Activated gamma-delta T cell (primary cell): Measurements from ENCODE around the gene RSRC1.

Experiments
- DNase-seq: peaks from one replicate; lab custom pipeline; 2025; lab: John Stamatoyannopoulos, UW

Gene RSRC1

GRCh38 chr3:158127250-158128219 lies 17.6 kb downstream of the RSRC1 start:
- DNase-seq = no peak

- DNase-seq = no peak
Measured at GRCh38 chr3:158128755-158129154, 18.9 kb downstream of the RSRC1 start.

GRCh38 chr3:158134363-158134762 lies 24.5 kb downstream of the RSRC1 start:
- DNase-seq = no peak

GRCh38 chr3:158140396-158140795 lies 30.5 kb downstream of the RSRC1 start:
- DNase-seq = no peak

GRCh38 chr3:158148218-158148617 lies 38.3 kb downstream of the RSRC1 start:
- no peak for DNase-seq

- no peak for DNase-seq
Measured at GRCh38 chr3:158152186-158152585, 42.3 kb downstream of the RSRC1 start.

- no peak for DNase-seq
Measured at GRCh38 chr3:158158969-158159368, 49.1 kb downstream of the RSRC1 start.

- DNase-seq = no peak
Measured at GRCh38 chr3:158159714-158160113, 49.8 kb downstream of the RSRC1 start.

GRCh38 chr3:158160958-158161357 lies 51.1 kb downstream of the RSRC1 start:
- DNase-seq = no peak

- no peak for DNase-seq
Measured at GRCh38 chr3:158165141-158165655, 55.3 kb downstream of the RSRC1 start.

GRCh38 chr3:158165730-158166129 lies 55.8 kb downstream of the RSRC1 start:
- no peak for DNase-seq

- DNase-seq = no peak
Measured at GRCh38 chr3:158166223-158166622, 56.3 kb downstream of the RSRC1 start.

- DNase-seq = no peak
Measured at GRCh38 chr3:158167737-158168557, 58.1 kb downstream of the RSRC1 start.

GRCh38 chr3:158169091-158169491 lies 59.2 kb downstream of the RSRC1 start:
- no peak for DNase-seq

GRCh38 chr3:158181096-158181495 lies 71.2 kb downstream of the RSRC1 start:
- DNase-seq = no peak

GRCh38 chr3:158185711-158186110 lies 75.8 kb downstream of the RSRC1 start:
- DNase-seq = no peak

GRCh38 chr3:158200955-158201354 lies 91.1 kb downstream of the RSRC1 start:
- no peak for DNase-seq

GRCh38 chr3:158205324-158205723 lies 95.4 kb downstream of the RSRC1 start:
- DNase-seq = no peak

- DNase-seq = no peak
Measured at GRCh38 chr3:158205994-158206393, 96.1 kb downstream of the RSRC1 start.

- no peak for DNase-seq
Measured at GRCh38 chr3:158210067-158210466, 100.2 kb downstream of the RSRC1 start.

GRCh38 chr3:158213461-158213860 lies 103.6 kb downstream of the RSRC1 start:
- DNase-seq = no peak

- no peak for DNase-seq
Measured at GRCh38 chr3:158217992-158218391, 108.1 kb downstream of the RSRC1 start.

- no peak for DNase-seq
Measured at GRCh38 chr3:158220575-158220974, 110.7 kb downstream of the RSRC1 start.
